Nephron progenitor cell (in vitro differentiated cells): ENCODE data around the gene SBF2.
A peak's percentile ranks its signal among the peaks of the same experiment; 100 is the strongest.

ENCODE experiments used
- DNase-seq: peaks from one replicate; pipeline ENCODE4 v3.0.0; 2021
- H3K27ac Mint-ChIP-seq: 2 replicates; pipeline ENCODE4 v1.8.0; 2021; ENCODE audit warnings: mild to moderate bottlenecking, moderate library complexity, mixed read lengths
- H3K27me3 Mint-ChIP-seq: 2 replicates; pipeline ENCODE4 v1.8.0; 2021; ENCODE audit warnings: mild to moderate bottlenecking, low read depth, mixed read lengths; ENCODE audit not compliant: poor library complexity
- H3K36me3 Mint-ChIP-seq: 2 replicates; pipeline ENCODE4 v1.8.0; 2021; ENCODE audit warnings: low read depth, mixed read lengths
- H3K4me1 Mint-ChIP-seq: 2 replicates; pipeline ENCODE4 v1.8.0; 2021; ENCODE audit warnings: mixed read lengths
- H3K4me3 Mint-ChIP-seq: 2 replicates; pipeline ENCODE4 v1.8.0; 2021; ENCODE audit warnings: mild to moderate bottlenecking, moderate library complexity, mixed read lengths
- H3K9me3 Mint-ChIP-seq: 2 replicates; pipeline ENCODE4 v1.8.0; 2021; ENCODE audit warnings: mild to moderate bottlenecking, moderate library complexity, mixed read lengths
- CTCF ChIP-seq: fragments of 200-600 bp; sonication (generic); IDR thresholded peaks from 2 replicates; pipeline ENCODE4 v1.5.0; 2021; ENCODE audit warnings: antibody characterized with exemption

Gene SBF2

GRCh38 chr11:9755561-9756185, 538.3 kb downstream of the SBF2 start:
- Mint-ChIP-seq H3K27ac (peak overlapping the region; percentile 97), H3K9me3 (no peaks in the 10 kb centered on the region), H3K4me1 (peaks cover 43% of the 10 kb centered on the region), H3K4me3 (no peak overlapping the region), H3K36me3 (peaks cover 4% of the 10 kb centered on the region), H3K27me3 (peaks cover 5% of the 10 kb centered on the region)
- DNase-seq: no peak
- no peak for TF ChIP-seq CTCF

- peak overlapping the region; percentile 12 for H3K27ac Mint-ChIP-seq
- no peak for TF ChIP-seq CTCF
- peaks cover 5% of the 10 kb centered on the region for H3K27me3 Mint-ChIP-seq
- no peak overlapping the region for H3K4me3 Mint-ChIP-seq
- no peaks in the 10 kb centered on the region for H3K9me3 Mint-ChIP-seq
- peaks cover 16% of the 10 kb centered on the region for H3K36me3 Mint-ChIP-seq
- DNase-seq: no peak
- peaks cover 27% of the 10 kb centered on the region for H3K4me1 Mint-ChIP-seq
These were observed 540.0 kb downstream of the SBF2 start for GRCh38 chr11:9754010-9754471.

- peak overlapping the region; percentile 25 for H3K27ac Mint-ChIP-seq
- no peak overlapping the region for H3K4me3 Mint-ChIP-seq
- TF ChIP-seq CTCF: no peak
- H3K9me3 Mint-ChIP-seq: no peaks in the 10 kb centered on the region
- no peak for DNase-seq
- peaks cover 26% of the 10 kb centered on the region for H3K36me3 Mint-ChIP-seq
- H3K4me1 Mint-ChIP-seq: peaks cover 23% of the 10 kb centered on the region
- peaks cover 5% of the 10 kb centered on the region for H3K27me3 Mint-ChIP-seq
These were observed 541.0 kb downstream of the SBF2 start for GRCh38 chr11:9753021-9753420.

- no peaks in the 10 kb centered on the region for H3K9me3 Mint-ChIP-seq
- TF ChIP-seq CTCF: no peak
- no peak overlapping the region for H3K27ac Mint-ChIP-seq
- H3K27me3 Mint-ChIP-seq: no peaks in the 10 kb centered on the region
- DNase-seq: no peak
- peaks cover 31% of the 10 kb centered on the region for H3K36me3 Mint-ChIP-seq
- H3K4me1 Mint-ChIP-seq: peaks cover 14% of the 10 kb centered on the region
- no peak overlapping the region for H3K4me3 Mint-ChIP-seq
These were observed 541.9 kb downstream of the SBF2 start for GRCh38 chr11:9752091-9752490.

- H3K9me3 Mint-ChIP-seq: no peaks in the 10 kb centered on the region
- peak overlapping the region; percentile 64 for H3K27ac Mint-ChIP-seq
- H3K36me3 Mint-ChIP-seq: peaks cover 31% of the 10 kb centered on the region
- no peak for TF ChIP-seq CTCF
- DNase-seq: no peak
- no peak overlapping the region for H3K4me3 Mint-ChIP-seq
- peaks cover 1% of the 10 kb centered on the region for H3K4me1 Mint-ChIP-seq
- H3K27me3 Mint-ChIP-seq: no peaks in the 10 kb centered on the region
These were observed 543.5 kb downstream of the SBF2 start for GRCh38 chr11:9750551-9750950.

- Mint-ChIP-seq H3K4me3 (no peak overlapping the region), H3K27ac (no peak overlapping the region), H3K4me1 (no peaks in the 10 kb centered on the region), H3K27me3 (no peaks in the 10 kb centered on the region), H3K9me3 (peaks cover 4% of the 10 kb centered on the region), H3K36me3 (peaks cover 48% of the 10 kb centered on the region)
- DNase-seq: no peak
- peak; percentile 38 for TF ChIP-seq CTCF
These were observed 545.6 kb downstream of the SBF2 start for GRCh38 chr11:9748361-9748970.
